ENCODE measurements around the gene GDPD3. TPM values are rescaled to one million over a fixed set of nuclear protein-coding genes. Genes with fewer than 3 reads are reported as not detected.

The GDPD3 gene
- total and polyA plus RNA-seq, 2 experiments from 2014 or later, result 0.94 to 1.4 TPM

DNA sequence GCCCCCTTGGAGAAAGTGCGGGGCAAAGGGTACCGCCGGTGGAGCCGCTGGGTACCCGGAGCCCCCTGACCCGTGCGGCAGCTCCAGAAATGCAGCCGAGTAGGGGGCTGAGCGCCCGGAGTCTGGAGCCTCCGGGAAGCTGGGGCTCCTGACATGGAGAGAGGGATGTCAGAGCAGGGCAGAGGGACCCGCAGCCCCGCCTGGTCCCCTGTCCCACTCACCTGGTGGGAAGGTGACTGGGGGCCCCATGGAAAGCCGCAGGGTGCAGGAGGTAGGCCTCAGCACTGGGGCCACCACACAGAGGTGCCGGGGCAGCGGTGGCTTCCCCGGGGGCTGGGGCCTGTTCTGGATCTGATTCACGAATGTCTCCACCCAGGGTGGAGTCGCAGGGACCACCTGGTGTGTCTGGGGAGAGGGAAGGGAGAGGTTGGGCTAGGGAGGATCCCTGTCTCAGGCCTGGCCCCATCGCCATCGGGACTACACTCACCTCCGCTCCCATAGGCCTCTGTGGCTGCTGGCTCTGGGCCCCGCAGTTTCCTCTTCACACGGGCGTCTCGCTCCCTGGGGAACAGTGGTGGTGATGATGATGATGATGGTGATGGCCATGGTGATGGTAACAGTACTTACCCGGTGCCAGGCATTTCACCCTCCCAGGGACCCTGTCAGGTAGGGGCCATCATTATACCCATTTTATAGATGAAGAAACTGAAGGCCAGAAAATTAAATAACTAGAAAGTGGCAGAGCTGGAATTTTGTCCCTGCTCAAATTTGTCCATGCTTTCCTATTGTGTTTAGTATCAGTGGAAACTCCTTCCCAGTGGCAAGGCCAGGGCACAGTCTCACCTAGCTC, 26.8 kb downstream of the GDPD3 start:
- H3K4me1 Mint-ChIP-seq, result peaks cover 8% of the 10 kb centered on the region; the same call in 2 of the 3 replicates
- H3K4me2 ChIP-seq, result no peak overlapping the region
- 0 out of 2 replicates have a peak, but pooled peaks cover 3% of the 10 kb centered on the region for H3K27me3 ChIP-seq (ENCODE audit: insufficient read depth)
- H3K27me3 Mint-ChIP-seq (ENCODE audit: insufficient read depth, low read depth, poor library complexity), result peaks cover 19% of the 10 kb centered on the region
- TF ChIP-seq EZH2 (IDR thresholded peaks at IDR 0.05; ENCODE audit: low read depth, unreplicated experiment) (no peak), CREB1 (CRISPR knock-in tag; IDR thresholded peaks at IDR 0.05; ENCODE audit: low read depth) (no peak), JUNB (IDR thresholded peaks at IDR 0.05; ENCODE audit: unreplicated experiment) (no peak), POLR2AphosphoS5 (IDR thresholded peaks at IDR 0.05; ENCODE audit: low read depth) (no peak), NANOG (IDR thresholded peaks at IDR 0.05; ENCODE audit: borderline replicate concordance) (no peak), EZH2phosphoT487 (IDR thresholded peaks at IDR 0.05; ENCODE audit: unreplicated experiment) (no peak), ZNF331 (CRISPR knock-in tag; IDR thresholded peaks at IDR 0.05; ENCODE audit: low read depth) (no peak), STAT1 (IDR thresholded peaks at IDR 0.05; ENCODE audit: unreplicated experiment) (no peak), ZNF114 (CRISPR knock-in tag; IDR thresholded peaks at IDR 0.05) (no peak)
- TF ChIP-seq, protein P1, sequence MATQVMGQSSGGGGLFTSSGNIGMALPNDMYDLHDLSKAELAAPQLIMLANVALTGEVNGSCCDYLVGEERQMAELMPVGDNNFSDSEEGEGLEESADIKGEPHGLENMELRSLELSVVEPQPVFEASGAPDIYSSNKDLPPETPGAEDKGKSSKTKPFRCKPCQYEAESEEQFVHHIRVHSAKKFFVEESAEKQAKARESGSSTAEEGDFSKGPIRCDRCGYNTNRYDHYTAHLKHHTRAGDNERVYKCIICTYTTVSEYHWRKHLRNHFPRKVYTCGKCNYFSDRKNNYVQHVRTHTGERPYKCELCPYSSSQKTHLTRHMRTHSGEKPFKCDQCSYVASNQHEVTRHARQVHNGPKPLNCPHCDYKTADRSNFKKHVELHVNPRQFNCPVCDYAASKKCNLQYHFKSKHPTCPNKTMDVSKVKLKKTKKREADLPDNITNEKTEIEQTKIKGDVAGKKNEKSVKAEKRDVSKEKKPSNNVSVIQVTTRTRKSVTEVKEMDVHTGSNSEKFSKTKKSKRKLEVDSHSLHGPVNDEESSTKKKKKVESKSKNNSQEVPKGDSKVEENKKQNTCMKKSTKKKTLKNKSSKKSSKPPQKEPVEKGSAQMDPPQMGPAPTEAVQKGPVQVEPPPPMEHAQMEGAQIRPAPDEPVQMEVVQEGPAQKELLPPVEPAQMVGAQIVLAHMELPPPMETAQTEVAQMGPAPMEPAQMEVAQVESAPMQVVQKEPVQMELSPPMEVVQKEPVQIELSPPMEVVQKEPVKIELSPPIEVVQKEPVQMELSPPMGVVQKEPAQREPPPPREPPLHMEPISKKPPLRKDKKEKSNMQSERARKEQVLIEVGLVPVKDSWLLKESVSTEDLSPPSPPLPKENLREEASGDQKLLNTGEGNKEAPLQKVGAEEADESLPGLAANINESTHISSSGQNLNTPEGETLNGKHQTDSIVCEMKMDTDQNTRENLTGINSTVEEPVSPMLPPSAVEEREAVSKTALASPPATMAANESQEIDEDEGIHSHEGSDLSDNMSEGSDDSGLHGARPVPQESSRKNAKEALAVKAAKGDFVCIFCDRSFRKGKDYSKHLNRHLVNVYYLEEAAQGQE (IDR thresholded peaks at IDR 0.05; ENCODE audit: unreplicated experiment), result no peak
- TF ChIP-seq, protein P2, sequence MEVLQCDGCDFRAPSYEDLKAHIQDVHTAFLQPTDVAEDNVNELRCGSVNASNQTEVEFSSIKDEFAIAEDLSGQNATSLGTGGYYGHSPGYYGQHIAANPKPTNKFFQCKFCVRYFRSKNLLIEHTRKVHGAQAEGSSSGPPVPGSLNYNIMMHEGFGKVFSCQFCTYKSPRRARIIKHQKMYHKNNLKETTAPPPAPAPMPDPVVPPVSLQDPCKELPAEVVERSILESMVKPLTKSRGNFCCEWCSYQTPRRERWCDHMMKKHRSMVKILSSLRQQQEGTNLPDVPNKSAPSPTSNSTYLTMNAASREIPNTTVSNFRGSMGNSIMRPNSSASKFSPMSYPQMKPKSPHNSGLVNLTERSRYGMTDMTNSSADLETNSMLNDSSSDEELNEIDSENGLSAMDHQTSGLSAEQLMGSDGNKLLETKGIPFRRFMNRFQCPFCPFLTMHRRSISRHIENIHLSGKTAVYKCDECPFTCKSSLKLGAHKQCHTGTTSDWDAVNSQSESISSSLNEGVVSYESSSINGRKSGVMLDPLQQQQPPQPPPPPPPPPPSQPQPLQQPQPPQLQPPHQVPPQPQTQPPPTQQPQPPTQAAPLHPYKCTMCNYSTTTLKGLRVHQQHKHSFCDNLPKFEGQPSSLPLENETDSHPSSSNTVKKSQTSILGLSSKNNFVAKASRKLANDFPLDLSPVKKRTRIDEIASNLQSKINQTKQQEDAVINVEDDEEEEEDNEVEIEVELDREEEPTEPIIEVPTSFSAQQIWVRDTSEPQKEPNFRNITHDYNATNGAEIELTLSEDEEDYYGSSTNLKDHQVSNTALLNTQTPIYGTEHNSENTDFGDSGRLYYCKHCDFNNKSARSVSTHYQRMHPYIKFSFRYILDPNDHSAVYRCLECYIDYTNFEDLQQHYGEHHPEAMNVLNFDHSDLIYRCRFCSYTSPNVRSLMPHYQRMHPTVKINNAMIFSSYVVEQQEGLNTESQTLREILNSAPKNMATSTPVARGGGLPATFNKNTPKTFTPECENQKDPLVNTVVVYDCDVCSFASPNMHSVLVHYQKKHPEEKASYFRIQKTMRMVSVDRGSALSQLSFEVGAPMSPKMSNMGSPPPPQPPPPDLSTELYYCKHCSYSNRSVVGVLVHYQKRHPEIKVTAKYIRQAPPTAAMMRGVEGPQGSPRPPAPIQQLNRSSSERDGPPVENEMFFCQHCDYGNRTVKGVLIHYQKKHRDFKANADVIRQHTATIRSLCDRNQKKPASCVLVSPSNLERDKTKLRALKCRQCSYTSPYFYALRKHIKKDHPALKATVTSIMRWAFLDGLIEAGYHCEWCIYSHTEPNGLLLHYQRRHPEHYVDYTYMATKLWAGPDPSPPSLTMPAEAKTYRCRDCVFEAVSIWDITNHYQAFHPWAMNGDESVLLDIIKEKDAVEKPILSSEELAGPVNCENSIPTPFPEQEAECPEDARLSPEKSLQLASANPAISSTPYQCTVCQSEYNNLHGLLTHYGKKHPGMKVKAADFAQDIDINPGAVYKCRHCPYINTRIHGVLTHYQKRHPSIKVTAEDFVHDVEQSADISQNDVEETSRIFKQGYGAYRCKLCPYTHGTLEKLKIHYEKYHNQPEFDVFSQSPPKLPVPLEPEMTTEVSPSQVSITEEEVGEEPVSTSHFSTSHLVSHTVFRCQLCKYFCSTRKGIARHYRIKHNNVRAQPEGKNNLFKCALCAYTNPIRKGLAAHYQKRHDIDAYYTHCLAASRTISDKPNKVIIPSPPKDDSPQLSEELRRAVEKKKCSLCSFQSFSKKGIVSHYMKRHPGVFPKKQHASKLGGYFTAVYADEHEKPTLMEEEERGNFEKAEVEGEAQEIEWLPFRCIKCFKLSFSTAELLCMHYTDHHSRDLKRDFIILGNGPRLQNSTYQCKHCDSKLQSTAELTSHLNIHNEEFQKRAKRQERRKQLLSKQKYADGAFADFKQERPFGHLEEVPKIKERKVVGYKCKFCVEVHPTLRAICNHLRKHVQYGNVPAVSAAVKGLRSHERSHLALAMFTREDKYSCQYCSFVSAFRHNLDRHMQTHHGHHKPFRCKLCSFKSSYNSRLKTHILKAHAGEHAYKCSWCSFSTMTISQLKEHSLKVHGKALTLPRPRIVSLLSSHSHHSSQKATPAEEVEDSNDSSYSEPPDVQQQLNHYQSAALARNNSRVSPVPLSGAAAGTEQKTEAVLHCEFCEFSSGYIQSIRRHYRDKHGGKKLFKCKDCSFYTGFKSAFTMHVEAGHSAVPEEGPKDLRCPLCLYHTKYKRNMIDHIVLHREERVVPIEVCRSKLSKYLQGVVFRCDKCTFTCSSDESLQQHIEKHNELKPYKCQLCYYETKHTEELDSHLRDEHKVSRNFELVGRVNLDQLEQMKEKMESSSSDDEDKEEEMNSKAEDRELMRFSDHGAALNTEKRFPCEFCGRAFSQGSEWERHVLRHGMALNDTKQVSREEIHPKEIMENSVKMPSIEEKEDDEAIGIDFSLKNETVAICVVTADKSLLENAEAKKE (CRISPR knock-in tag; IDR thresholded peaks at IDR 0.05), result no peak
- TF ChIP-seq, protein P3, sequence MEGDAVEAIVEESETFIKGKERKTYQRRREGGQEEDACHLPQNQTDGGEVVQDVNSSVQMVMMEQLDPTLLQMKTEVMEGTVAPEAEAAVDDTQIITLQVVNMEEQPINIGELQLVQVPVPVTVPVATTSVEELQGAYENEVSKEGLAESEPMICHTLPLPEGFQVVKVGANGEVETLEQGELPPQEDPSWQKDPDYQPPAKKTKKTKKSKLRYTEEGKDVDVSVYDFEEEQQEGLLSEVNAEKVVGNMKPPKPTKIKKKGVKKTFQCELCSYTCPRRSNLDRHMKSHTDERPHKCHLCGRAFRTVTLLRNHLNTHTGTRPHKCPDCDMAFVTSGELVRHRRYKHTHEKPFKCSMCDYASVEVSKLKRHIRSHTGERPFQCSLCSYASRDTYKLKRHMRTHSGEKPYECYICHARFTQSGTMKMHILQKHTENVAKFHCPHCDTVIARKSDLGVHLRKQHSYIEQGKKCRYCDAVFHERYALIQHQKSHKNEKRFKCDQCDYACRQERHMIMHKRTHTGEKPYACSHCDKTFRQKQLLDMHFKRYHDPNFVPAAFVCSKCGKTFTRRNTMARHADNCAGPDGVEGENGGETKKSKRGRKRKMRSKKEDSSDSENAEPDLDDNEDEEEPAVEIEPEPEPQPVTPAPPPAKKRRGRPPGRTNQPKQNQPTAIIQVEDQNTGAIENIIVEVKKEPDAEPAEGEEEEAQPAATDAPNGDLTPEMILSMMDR (conservative IDR thresholded peaks at IDR 0.05; ENCODE audit: low read depth in 2 of 2), result no peak
- TF ChIP-seq, protein P4, sequence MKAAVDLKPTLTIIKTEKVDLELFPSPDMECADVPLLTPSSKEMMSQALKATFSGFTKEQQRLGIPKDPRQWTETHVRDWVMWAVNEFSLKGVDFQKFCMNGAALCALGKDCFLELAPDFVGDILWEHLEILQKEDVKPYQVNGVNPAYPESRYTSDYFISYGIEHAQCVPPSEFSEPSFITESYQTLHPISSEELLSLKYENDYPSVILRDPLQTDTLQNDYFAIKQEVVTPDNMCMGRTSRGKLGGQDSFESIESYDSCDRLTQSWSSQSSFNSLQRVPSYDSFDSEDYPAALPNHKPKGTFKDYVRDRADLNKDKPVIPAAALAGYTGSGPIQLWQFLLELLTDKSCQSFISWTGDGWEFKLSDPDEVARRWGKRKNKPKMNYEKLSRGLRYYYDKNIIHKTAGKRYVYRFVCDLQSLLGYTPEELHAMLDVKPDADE (IDR thresholded peaks at IDR 0.05), result no peak
- no peak overlapping the region for H2AFZ ChIP-seq
- peaks cover 7% of the 10 kb centered on the region; the same call in 1 of the 2 replicates for H3F3A ChIP-seq (replicated peaks; ENCODE audit: low read depth)
- no peaks in the 10 kb centered on the region for H3K79me2 ChIP-seq (replicated peaks; ENCODE audit: insufficient read depth)
- no peak for ATAC-seq
- H4K20me1 ChIP-seq (replicated peaks; ENCODE audit: insufficient read depth), result peaks cover under 1% of the 10 kb centered on the region; the same call in 1 of the 2 replicates
- no peaks in the 10 kb centered on the region for H3K9me2 ChIP-seq (ENCODE audit: insufficient read depth)
- no peak overlapping the region for H3K27ac Mint-ChIP-seq
- H3K9me3 Mint-ChIP-seq, result no peaks in the 10 kb centered on the region; the same call in 2 of the 3 replicates
- DNase-seq (ENCODE audit: low spot score), result no peak
- peaks cover 6% of the 10 kb centered on the region; the same call in 1 of the 2 replicates for H3K4me1 ChIP-seq (ENCODE audit: insufficient read depth)
- H3K4me3 Mint-ChIP-seq, result no peak overlapping the region; the same call in 2 of the 3 replicates
- no peaks in the 10 kb centered on the region; the same call in 1 of the 2 replicates for H3K36me3 ChIP-seq (ENCODE audit: insufficient read depth)
- H3K27ac ChIP-seq (ENCODE audit: low read depth), result no peak overlapping the region
- no peak overlapping the region for H3K4me3 ChIP-seq
- peaks cover 43% of the 10 kb centered on the region for H3K36me3 Mint-ChIP-seq (ENCODE audit: low read depth)
